HCT116 (cell line): ENCODE data around the gene BICRAL. TPM values are rescaled to one million over a fixed set of nuclear protein-coding genes. Genes with fewer than 3 reads are reported as not detected.

Experiments
- ATAC-seq: fragments of 200-7000 bp; cut with Tn5 transposase; 2 replicates; pipeline ENCODE4 v1.9.1; 2020; ENCODE audit warnings: mild to moderate bottlenecking, moderate library complexity
- BruUV-seq: library from RNA; stranded (reverse); fragments of 400-500 nt; replicated peaks from 2 replicates; lab custom pipeline; 2021; lab: Mats Ljungman, UMichigan
- CTCF ChIA-PET: fragments of 300-600 bp; sonication (Branson Sonifier 250); formaldehyde crosslinking; loops from one replicate; lab custom pipeline; 2021; ENCODE audit warnings: antibody characterized with exemption; lab: Charles Lee
- POLR2A ChIA-PET: fragments of 300-600, 350-600 bp; sonication (Branson Sonifier 250); formaldehyde crosslinking; loops from one replicate; lab custom pipeline; 2021; ENCODE audit warnings: antibody characterized with exemption; lab: Charles Lee
- RAD21 ChIA-PET, 2 experiments: fragments of 300-600 bp; sonication (Branson Sonifier 250); formaldehyde crosslinking; loops; one replicate each; lab custom pipeline; 2023; ENCODE audit warnings: low total read pairs in 2 of 2; ENCODE audit not compliant: uncharacterized antibody in 2 of 2, unreplicated experiment in 2 of 2, low non-redundant PET in 1 of 2; lab: Charles Lee
- DNase-seq: peaks from one replicate; pipeline ENCODE4 v3.0.0-alpha.2; 2010; ENCODE audit warnings: low read depth, low spot score
- H2AFZ ChIP-seq: fragments of 200-600 bp; shearing (Covaris generic), sonication (generic); 2 replicates; pipeline ENCODE4 v1.6.1; 2017; ENCODE audit warnings: low read depth, mixed run types, mixed read lengths, antibody characterized with exemption, low read length; ENCODE audit not compliant: poor library complexity, severe bottlenecking
- H3K27ac ChIP-seq: 2 replicates; pipeline ENCODE4 v1.5.1; 2012; ENCODE audit warnings: low read depth, low read length
- H3K27me3 ChIP-seq: fragments of 200-600 bp; sonication (generic); 2 replicates; pipeline ENCODE4 v1.6.1; 2016; ENCODE audit warnings: mixed run types, low read length, mixed read lengths; ENCODE audit not compliant: insufficient read depth
- H3K36me3 ChIP-seq, 2 experiments: fragments of 200-500 bp in 1 of 2; fragments of 200-600 bp in 1 of 2; sonication (Bioruptor generic) in 1 of 2; sonication (generic) in 1 of 2; 2 replicates each; pipeline versions ENCODE4 v1.5.1 to v1.6.1; 2014 to 2016; ENCODE audit warnings: low read length in 2 of 2, inconsistent platforms in 1 of 2, mixed read lengths in 1 of 2, mixed run types in 1 of 2; ENCODE audit not compliant: insufficient read depth in 2 of 2, control insufficient read depth in 1 of 2
- H3K4me1 ChIP-seq, 2 experiments: fragments of 200-600 bp in 1 of 2; sonication (generic) in 1 of 2; 2 replicates each; pipeline versions ENCODE4 v1.5.1 to v1.6.1; 2012 to 2017; ENCODE audit warnings: low read length in 2 of 2, inconsistent platforms in 1 of 2, mild to moderate bottlenecking in 1 of 2, mixed read lengths in 1 of 2, mixed run types in 1 of 2, moderate library complexity in 1 of 2; ENCODE audit not compliant: insufficient read depth in 2 of 2, control insufficient read depth in 1 of 2
- H3K4me2 ChIP-seq: fragments of 200-600 bp; sonication (generic); 2 replicates; pipeline ENCODE4 v1.6.1; 2017; ENCODE audit warnings: mixed run types, low read length, mixed read lengths
- H3K4me3 ChIP-seq, 2 experiments: fragments of 200-600 bp in 1 of 2; sonication (generic) in 1 of 2; replicated peaks in 1 of 2; 2 replicates each; pipeline ENCODE4 v1.5.1; 2011 to 2016; ENCODE audit warnings: low read length in 2 of 2, control low read depth in 1 of 2, low read depth in 1 of 2, mild to moderate bottlenecking in 1 of 2, mixed read lengths in 1 of 2, mixed run types in 1 of 2
- H3K79me2 ChIP-seq: fragments of 200-600 bp; sonication (generic); 2 replicates; pipeline ENCODE4 v1.6.1; 2017; ENCODE audit warnings: mild to moderate bottlenecking, mixed run types, low read length, moderate library complexity, mixed read lengths; ENCODE audit not compliant: insufficient read depth
- H3K9ac ChIP-seq: fragments of 200-600 bp; sonication (generic); 2 replicates; pipeline ENCODE4 v1.6.1; 2016; ENCODE audit warnings: low read length, mixed read lengths
- H3K9me2 ChIP-seq: fragments of 200-600 bp; sonication (generic), shearing (Covaris generic); 2 replicates; pipeline ENCODE4 v1.6.1; 2017; ENCODE audit warnings: mixed run types, mild to moderate bottlenecking, moderate library complexity; ENCODE audit not compliant: insufficient read depth
- H3K9me3 ChIP-seq, 2 experiments: fragments of 200-500 bp in 1 of 2; fragments of 200-600 bp in 1 of 2; sonication (Bioruptor generic) in 1 of 2; sonication (generic) in 1 of 2; 2 replicates each; pipeline ENCODE4 v1.6.1; 2014 to 2017; ENCODE audit warnings: low read length in 2 of 2, mixed read lengths in 2 of 2, inconsistent platforms in 1 of 2, low read depth in 1 of 2, mild to moderate bottlenecking in 1 of 2, mixed run types in 1 of 2, moderate library complexity in 1 of 2; ENCODE audit not compliant: control insufficient read depth in 1 of 2, insufficient read depth in 1 of 2
- H4K20me1 ChIP-seq: fragments of 200-600 bp; sonication (generic), shearing (Covaris generic); 2 replicates; pipeline ENCODE4 v1.6.1; 2017; ENCODE audit warnings: mixed run types, mild to moderate bottlenecking, moderate library complexity; ENCODE audit not compliant: insufficient read depth
- CBX3 ChIP-seq: IDR thresholded peaks from 2 replicates; pipeline ENCODE4 v1.6.1; 2012; ENCODE audit warnings: low read depth
- CEBPB ChIP-seq: IDR thresholded peaks from 2 replicates; pipeline ENCODE4 v1.6.1; 2012; ENCODE audit warnings: low read depth
- EGR1 ChIP-seq: IDR thresholded peaks from 2 replicates; pipeline ENCODE4 v1.6.1; 2012; ENCODE audit warnings: low read depth
- ELF1 ChIP-seq: IDR thresholded peaks from 2 replicates; pipeline ENCODE4 v1.6.1; 2012; ENCODE audit warnings: low read depth, borderline replicate concordance
- EZH2phosphoT487 ChIP-seq: fragments of 200-600 bp; IDR thresholded peaks from 2 replicates; pipeline ENCODE4 v1.6.1; 2018; ENCODE audit warnings: antibody characterized with exemption, borderline replicate concordance
- FOSL1 ChIP-seq: IDR thresholded peaks from 2 replicates; pipeline ENCODE4 v1.6.1; 2012; ENCODE audit warnings: low read depth
- JUND ChIP-seq: IDR thresholded peaks from 2 replicates; pipeline ENCODE4 v1.6.1; 2012
- POLR2A ChIP-seq: IDR thresholded peaks from 2 replicates; pipeline ENCODE4 v1.7.0; 2011; ENCODE audit warnings: borderline replicate concordance; ENCODE audit not compliant: insufficient read depth, insufficient read length; ENCODE audit errors: extremely low read depth
- POLR2AphosphoS5 ChIP-seq: IDR thresholded peaks from 2 replicates; pipeline ENCODE4 v1.6.1; 2011; ENCODE audit warnings: mild to moderate bottlenecking, low read depth, low read length, moderate library complexity
- RAD21 ChIP-seq: IDR thresholded peaks from 2 replicates; pipeline ENCODE4 v1.6.1; 2012; ENCODE audit warnings: low read depth, mild to moderate bottlenecking
- SP1 ChIP-seq: IDR thresholded peaks from 2 replicates; pipeline ENCODE4 v1.6.1; 2012; ENCODE audit warnings: low read depth
- SRF ChIP-seq: IDR thresholded peaks from 2 replicates; pipeline ENCODE4 v1.6.1; 2012; ENCODE audit warnings: low read depth
- TCF7L2 ChIP-seq: IDR thresholded peaks from 2 replicates; pipeline ENCODE4 v1.7.0; 2011; ENCODE audit warnings: borderline replicate concordance, inconsistent platforms; ENCODE audit not compliant: insufficient read depth, insufficient read length; ENCODE audit errors: extremely low read depth
- ZNF274 ChIP-seq: fragments of 200-500 bp; sonication (Bioruptor generic); IDR thresholded peaks from 2 replicates; pipeline ENCODE4 v1.6.1; 2014; ENCODE audit warnings: mild to moderate bottlenecking, low read depth, low read length, inconsistent platforms
- intact Hi-C: fragments of 100-400 bp; cut with micrococcal nuclease; formaldehyde crosslinking; loops from 2 replicates; pipeline ENCODE4 v1.10.0; 2022
- total RNA-seq: library from RNA; stranded (reverse); gene quantifications from one replicate; pipeline ENCODE4 v1.2.1, GENCODE V29; 2021; ENCODE audit not compliant: unreplicated experiment
- TF ChIP-seq, protein P1 (sequence below): IDR thresholded peaks from 2 replicates; pipeline ENCODE4 v1.6.1; 2012
- TF ChIP-seq, protein P2 (sequence below), 3 experiments: fragments of 200-600 bp in 1 of 3; sonication (generic) in 1 of 3; IDR thresholded peaks in 2 of 3; conservative IDR thresholded peaks in 1 of 3; 2 replicates each; pipeline ENCODE4 v1.5.1; 2012 to 2017; ENCODE audit warnings: low read depth in 2 of 3, low read length in 2 of 3, antibody characterized with exemption in 1 of 3, borderline replicate concordance in 1 of 3, control low read depth in 1 of 3, mild to moderate bottlenecking in 1 of 3, mixed read lengths in 1 of 3, mixed run types in 1 of 3, moderate library complexity in 1 of 3; ENCODE audit not compliant: insufficient read depth in 1 of 3
- TF ChIP-seq, protein P3 (sequence below): IDR thresholded peaks from 2 replicates; pipeline ENCODE4 v1.6.1; 2011; ENCODE audit warnings: mild to moderate bottlenecking, low read length, moderate library complexity; ENCODE audit not compliant: insufficient replicate concordance; ENCODE audit errors: extremely low read depth
- TF ChIP-seq, protein P4 (sequence below): IDR thresholded peaks from 2 replicates; pipeline ENCODE4 v1.6.1; 2012

Gene BICRAL
- total RNA-seq, 1 experiment from 2014 or later: 14.9 TPM

GRCh38 chr6:42778122-42778521 lies 3.7 kb upstream of the BICRAL start:
- H3K4me3 ChIP-seq: no peak overlapping the region
- POLR2A ChIA-PET: no interaction called here
- H3K79me2 ChIP-seq: no peaks in the 10 kb centered on the region; the same call in none of the 2 replicates
- no peak for ATAC-seq
- no peak for DNase-seq
- H2AFZ ChIP-seq: no peak overlapping the region
- no peak overlapping the region for H3K9ac ChIP-seq
- H3K9me2 ChIP-seq: no peaks in the 10 kb centered on the region
- no peaks in the 10 kb centered on the region for H3K36me3 ChIP-seq
- H3K27me3 ChIP-seq: no peaks in the 10 kb centered on the region
- H3K9me3 ChIP-seq: no peaks in the 10 kb centered on the region
- no peaks in the 10 kb centered on the region for H4K20me1 ChIP-seq
- TF ChIP-seq ZNF274 (no peak), CBX3 (no peak), EGR1 (no peak), POLR2A (no peak), ELF1 (no peak), RAD21 (no peak), FOSL1 (no peak), SRF (no peak), TCF7L2 (no peak), SP1 (no peak), EZH2phosphoT487 (no peak), JUND (no peak), POLR2AphosphoS5 (no peak), CEBPB (no peak)
- TF ChIP-seq, protein P1, sequence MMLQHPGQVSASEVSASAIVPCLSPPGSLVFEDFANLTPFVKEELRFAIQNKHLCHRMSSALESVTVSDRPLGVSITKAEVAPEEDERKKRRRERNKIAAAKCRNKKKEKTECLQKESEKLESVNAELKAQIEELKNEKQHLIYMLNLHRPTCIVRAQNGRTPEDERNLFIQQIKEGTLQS: no peak
- TF ChIP-seq, protein P2, sequence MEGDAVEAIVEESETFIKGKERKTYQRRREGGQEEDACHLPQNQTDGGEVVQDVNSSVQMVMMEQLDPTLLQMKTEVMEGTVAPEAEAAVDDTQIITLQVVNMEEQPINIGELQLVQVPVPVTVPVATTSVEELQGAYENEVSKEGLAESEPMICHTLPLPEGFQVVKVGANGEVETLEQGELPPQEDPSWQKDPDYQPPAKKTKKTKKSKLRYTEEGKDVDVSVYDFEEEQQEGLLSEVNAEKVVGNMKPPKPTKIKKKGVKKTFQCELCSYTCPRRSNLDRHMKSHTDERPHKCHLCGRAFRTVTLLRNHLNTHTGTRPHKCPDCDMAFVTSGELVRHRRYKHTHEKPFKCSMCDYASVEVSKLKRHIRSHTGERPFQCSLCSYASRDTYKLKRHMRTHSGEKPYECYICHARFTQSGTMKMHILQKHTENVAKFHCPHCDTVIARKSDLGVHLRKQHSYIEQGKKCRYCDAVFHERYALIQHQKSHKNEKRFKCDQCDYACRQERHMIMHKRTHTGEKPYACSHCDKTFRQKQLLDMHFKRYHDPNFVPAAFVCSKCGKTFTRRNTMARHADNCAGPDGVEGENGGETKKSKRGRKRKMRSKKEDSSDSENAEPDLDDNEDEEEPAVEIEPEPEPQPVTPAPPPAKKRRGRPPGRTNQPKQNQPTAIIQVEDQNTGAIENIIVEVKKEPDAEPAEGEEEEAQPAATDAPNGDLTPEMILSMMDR (IDR thresholded peaks at IDR 0.05 in 2 of 3, conservative IDR thresholded peaks at IDR 0.05 in 1 of 3; ENCODE audit: borderline replicate concordance in 1 of 3, insufficient read depth in 1 of 3, low read depth in 2 of 3, low read length in 2 of 3): no peak
- TF ChIP-seq, protein P3, sequence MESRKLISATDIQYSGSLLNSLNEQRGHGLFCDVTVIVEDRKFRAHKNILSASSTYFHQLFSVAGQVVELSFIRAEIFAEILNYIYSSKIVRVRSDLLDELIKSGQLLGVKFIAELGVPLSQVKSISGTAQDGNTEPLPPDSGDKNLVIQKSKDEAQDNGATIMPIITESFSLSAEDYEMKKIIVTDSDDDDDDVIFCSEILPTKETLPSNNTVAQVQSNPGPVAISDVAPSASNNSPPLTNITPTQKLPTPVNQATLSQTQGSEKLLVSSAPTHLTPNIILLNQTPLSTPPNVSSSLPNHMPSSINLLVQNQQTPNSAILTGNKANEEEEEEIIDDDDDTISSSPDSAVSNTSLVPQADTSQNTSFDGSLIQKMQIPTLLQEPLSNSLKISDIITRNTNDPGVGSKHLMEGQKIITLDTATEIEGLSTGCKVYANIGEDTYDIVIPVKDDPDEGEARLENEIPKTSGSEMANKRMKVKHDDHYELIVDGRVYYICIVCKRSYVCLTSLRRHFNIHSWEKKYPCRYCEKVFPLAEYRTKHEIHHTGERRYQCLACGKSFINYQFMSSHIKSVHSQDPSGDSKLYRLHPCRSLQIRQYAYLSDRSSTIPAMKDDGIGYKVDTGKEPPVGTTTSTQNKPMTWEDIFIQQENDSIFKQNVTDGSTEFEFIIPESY: no peak
- TF ChIP-seq, protein P4, sequence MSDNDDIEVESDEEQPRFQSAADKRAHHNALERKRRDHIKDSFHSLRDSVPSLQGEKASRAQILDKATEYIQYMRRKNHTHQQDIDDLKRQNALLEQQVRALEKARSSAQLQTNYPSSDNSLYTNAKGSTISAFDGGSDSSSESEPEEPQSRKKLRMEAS: no peak
- no peak overlapping the region for H3K27ac ChIP-seq
- BruUV-seq: no TSS peak
- no peak overlapping the region for H3K4me2 ChIP-seq
- H3K4me1 ChIP-seq: peaks cover 24 to 62% of the 10 kb centered on the region in 2 experiments
- RAD21 ChIA-PET: no interaction called here
- CTCF ChIA-PET: no interaction called here
- intact Hi-C loops: no loop called here
